ENCODE results near the gene SETBP1. TPM values are rescaled to one million over a fixed set of nuclear protein-coding genes. Genes with fewer than 3 reads are reported as not detected.
A peak's percentile ranks its signal among the peaks of the same experiment; 100 is the strongest.

The SETBP1 gene
- total and polyA plus RNA-seq, 2 of the 8 experiments (the other 6 are each of a cell fraction or from before 2014, with no cell fraction given): 2.0 to 6.5 TPM

GRCh38 chr18:45084206-45084605, 403.5 kb downstream of the SETBP1 start:
- no peaks in the 10 kb centered on the region for H3K79me1 ChIP-seq (ENCODE audit: low read depth, low read length)
- H3K18ac ChIP-seq (ENCODE audit: extremely low read depth, low read length): no peak overlapping the region
- no peak overlapping the region for H4K5ac ChIP-seq (ENCODE audit: insufficient read length, low read depth, low read length)
- no peak overlapping the region for H3K4me3 ChIP-seq (ENCODE audit: extremely low read depth in 1 of 4, insufficient read depth in 2 of 4, low read depth in 3 of 4, low read length in 4 of 4)
- no peak overlapping the region for H3K4ac ChIP-seq (replicated peaks; ENCODE audit: insufficient read length, low read depth, low read length)
- 95% methylated on average over 13 of the region's 13 CpGs; no CpG with 5 or more reads in 1 of the 2 experiments for WGBS, 2 experiments (ENCODE audit: extremely low coverage in 1 of 2, insufficient coverage in 1 of 2, insufficient read length in 1 of 2, insufficient replicate concordance in 2 of 2, low coverage in 1 of 2, low lambda C conversion rate in 2 of 2, missing lambda C conversion rate in 1 of 2)
- H3K4me2 ChIP-seq (ENCODE audit: insufficient read depth in 1 of 2, low read depth in 2 of 2, low read length in 2 of 2): no peak overlapping the region
- H3K79me2 ChIP-seq (ENCODE audit: control insufficient read depth in 1 of 2, insufficient read depth in 2 of 2, low read length in 2 of 2): no peaks in the 10 kb centered on the region
- no peak overlapping the region for H3K9ac ChIP-seq (replicated peaks in 1 of 4; ENCODE audit: extremely low read depth in 1 of 4, low read depth in 3 of 4, low read length in 3 of 4)
- no peak overlapping the region for H4K8ac ChIP-seq (ENCODE audit: extremely low read depth, insufficient read depth, low read length)
- H3K23ac ChIP-seq (ENCODE audit: insufficient read length): no peak overlapping the region
- H4K20me1 ChIP-seq (replicated peaks in 1 of 2; ENCODE audit: control insufficient read depth in 1 of 2, insufficient read depth in 2 of 2, low read length in 2 of 2): no peaks in the 10 kb centered on the region
- no peak overlapping the region for H2BK20ac ChIP-seq (ENCODE audit: low read length)
- no peak overlapping the region for H3K14ac ChIP-seq (ENCODE audit: insufficient read length)
- H4K91ac ChIP-seq (replicated peaks; ENCODE audit: insufficient read length, low read length): no peak overlapping the region
- no peak overlapping the region for H2BK12ac ChIP-seq (ENCODE audit: low read depth, low read length)
- no peak overlapping the region for H2BK15ac ChIP-seq (ENCODE audit: low read length)
- CTCF ChIA-PET (ENCODE audit: partially characterized antibody): no interaction called here
- no peak overlapping the region for H2AK5ac ChIP-seq (ENCODE audit: low read depth, low read length)
- H2BK120ac ChIP-seq (replicated peaks; ENCODE audit: low read depth, low read length): no peak overlapping the region
- H3K4me1 ChIP-seq (replicated peaks in 1 of 4; ENCODE audit: control insufficient read depth in 3 of 4, insufficient read depth in 4 of 4, low read length in 3 of 4): peaks cover 0 to 3% (median 2%) of the 10 kb centered on the region in 4 experiments; a peak in 3 of 7 replicates
- no peak overlapping the region for H2BK5ac ChIP-seq (ENCODE audit: low read depth, low read length)
- H3K36me3 ChIP-seq (ENCODE audit: control insufficient read depth in 2 of 4, insufficient read depth in 4 of 4, low read length in 3 of 4): no peaks in the 10 kb centered on the region
- H3K27ac ChIP-seq (ENCODE audit: low read depth, low read length): no peak overlapping the region
- no peak overlapping the region for H3K56ac ChIP-seq (replicated peaks; ENCODE audit: insufficient read length, low read depth, low read length)
- TF ChIP-seq JUN (IDR thresholded peaks at IDR 0.05; ENCODE audit: low read depth, low read length): no peak
- TF ChIP-seq CHD2 (IDR thresholded peaks at IDR 0.05; ENCODE audit: low read length): no peak
- no peak for TF ChIP-seq MAFK (IDR thresholded peaks at IDR 0.05; ENCODE audit: low read depth, low read length)
- no peak for TF ChIP-seq EZH2 (IDR thresholded peaks at IDR 0.05; ENCODE audit: low read depth, low read length, severe bottlenecking)
- no peak for TF ChIP-seq RBBP5 (IDR thresholded peaks at IDR 0.05; ENCODE audit: borderline replicate concordance, low read depth, low read length)
- TF ChIP-seq, protein P1, sequence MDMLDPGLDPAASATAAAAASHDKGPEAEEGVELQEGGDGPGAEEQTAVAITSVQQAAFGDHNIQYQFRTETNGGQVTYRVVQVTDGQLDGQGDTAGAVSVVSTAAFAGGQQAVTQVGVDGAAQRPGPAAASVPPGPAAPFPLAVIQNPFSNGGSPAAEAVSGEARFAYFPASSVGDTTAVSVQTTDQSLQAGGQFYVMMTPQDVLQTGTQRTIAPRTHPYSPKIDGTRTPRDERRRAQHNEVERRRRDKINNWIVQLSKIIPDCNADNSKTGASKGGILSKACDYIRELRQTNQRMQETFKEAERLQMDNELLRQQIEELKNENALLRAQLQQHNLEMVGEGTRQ (IDR thresholded peaks at IDR 0.05; ENCODE audit: low read length): no peak
- TF ChIP-seq NRF1 (IDR thresholded peaks at IDR 0.05; ENCODE audit: low read depth, low read length): no peak
- TF ChIP-seq CBX8 (IDR thresholded peaks at IDR 0.05; ENCODE audit: borderline replicate concordance, low read depth, low read length): no peak
- TF ChIP-seq SP1 (IDR thresholded peaks at IDR 0.05; ENCODE audit: low read depth, low read length): no peak
- TF ChIP-seq ASH2L (IDR thresholded peaks at IDR 0.05; ENCODE audit: low read length): no peak
- H2AFZ ChIP-seq (ENCODE audit: low read length): peak overlapping the region; percentile 4; the same call in 1 of the 2 replicates
- no peaks in the 10 kb centered on the region for H3K27me3 ChIP-seq (replicated peaks in 1 of 4; ENCODE audit: control insufficient read depth in 3 of 4, extremely low read depth in 1 of 4, insufficient read depth in 3 of 4, low read length in 3 of 4)
- no peaks in the 10 kb centered on the region for H3K23me2 ChIP-seq (ENCODE audit: low read depth, low read length)
- DNase-seq (ENCODE audit: low read depth in 1 of 2, low spot score in 2 of 2) (no peak), FAIRE-seq (no peak)
- POLR2A ChIA-PET (ENCODE audit: partially characterized antibody): no interaction called here
- H3K9me3 ChIP-seq (ENCODE audit: insufficient read depth in 2 of 2, low read depth in 1 of 2, low read length in 1 of 2): no peaks in the 10 kb centered on the region

Measured in H1 (cell line).